Endothelial cell of umbilical vein (primary cell): ENCODE data around the gene ZSWIM2. TPM values are rescaled to one million over a fixed set of nuclear protein-coding genes. Genes with fewer than 3 reads are reported as not detected.

Source experiments
- BruUV-seq: library from RNA; stranded (reverse); fragments of 400-500 nt; replicated peaks from 2 replicates; lab custom pipeline; 2021; lab: Mats Ljungman, UMichigan
- CTCF ChIA-PET: fragments of 300-600, 350-600 bp; sonication (Branson Sonifier 250); formaldehyde crosslinking; loops from one replicate; lab custom pipeline; 2021; ENCODE audit warnings: antibody characterized with exemption, inconsistent platforms; lab: Charles Lee
- POLR2A ChIA-PET: fragments of 300-600, 350-600 bp; sonication (Branson Sonifier 250); formaldehyde crosslinking; loops from one replicate; lab custom pipeline; 2021; ENCODE audit warnings: antibody characterized with exemption, inconsistent platforms; lab: Charles Lee
- DNase-seq: peaks from one replicate; pipeline ENCODE4 v3.0.0-alpha.2; 2011; ENCODE audit warnings: low read depth, low spot score
- FAIRE-seq: peaks from 2 replicates; lab custom pipeline; 2011; peaks lifted over from hg19 to GRCh38; lab: Jason Lieb, UNC
- H2AFZ ChIP-seq: 2 replicates; pipeline ENCODE4 v1.6.0; 2012; ENCODE audit warnings: low read depth, low read length, control low read depth, inconsistent platforms
- H3K27ac ChIP-seq: 2 replicates; pipeline ENCODE4 v1.5.1; 2011; ENCODE audit warnings: low read depth, mild to moderate bottlenecking, control low read depth, low read length, moderate library complexity; ENCODE audit not compliant: insufficient read depth
- H3K27me3 ChIP-seq, 2 experiments: 2 replicates each; pipeline versions ENCODE4 v1.6.0 to v1.6.1; 2011; ENCODE audit warnings: low read length in 2 of 2, mixed read lengths in 1 of 2; ENCODE audit not compliant: control insufficient read depth in 2 of 2, insufficient read depth in 2 of 2
- H3K36me3 ChIP-seq, 2 experiments: 2 replicates in 1 of 2; 3 replicates in 1 of 2; pipeline ENCODE4 v1.5.1; 2011; ENCODE audit warnings: low read length in 2 of 2, mild to moderate bottlenecking in 1 of 2, moderate library complexity in 1 of 2; ENCODE audit not compliant: control insufficient read depth in 2 of 2, insufficient read depth in 2 of 2; ENCODE audit errors: extremely low read depth in 1 of 2
- H3K4me1 ChIP-seq: 3 replicates; pipeline ENCODE4 v1.5.1; 2011; ENCODE audit warnings: mild to moderate bottlenecking, low read length; ENCODE audit not compliant: control insufficient read depth, insufficient read depth; ENCODE audit errors: extremely low read depth
- H3K4me2 ChIP-seq: 2 replicates; pipeline ENCODE4 v1.6.1; 2011; ENCODE audit warnings: low read length, control low read depth, mixed read lengths; ENCODE audit not compliant: insufficient read depth
- H3K4me3 ChIP-seq, 3 experiments: fragments of 200-600 bp in 1 of 3; sonication (generic), shearing (Covaris generic) in 1 of 3; replicated peaks in 1 of 3; 2 replicates each; pipeline ENCODE4 v1.5.1; 2011 to 2016; ENCODE audit warnings: control low read depth in 3 of 3, low read length in 3 of 3, mild to moderate bottlenecking in 2 of 3, inconsistent platforms in 1 of 3, low read depth in 1 of 3, moderate library complexity in 1 of 3; ENCODE audit not compliant: insufficient read depth in 1 of 3
- H3K79me2 ChIP-seq: 2 replicates; pipeline ENCODE4 v1.6.0; 2012; ENCODE audit warnings: low read length, inconsistent platforms; ENCODE audit not compliant: control insufficient read depth, insufficient read depth
- H3K9ac ChIP-seq: replicated peaks from 2 replicates; pipeline ENCODE3; 2011; ENCODE audit warnings: low read length, control low read depth; ENCODE audit not compliant: insufficient read depth; ENCODE audit errors: extremely low read depth
- H3K9me1 ChIP-seq: replicated peaks from 3 replicates; pipeline ENCODE4 v1.6.0; 2011; ENCODE audit warnings: mild to moderate bottlenecking, low read length; ENCODE audit not compliant: control insufficient read depth, insufficient read depth; ENCODE audit errors: extremely low read depth
- H3K9me3 ChIP-seq: replicated peaks from 2 replicates; pipeline ENCODE4 v1.5.1; 2012; ENCODE audit warnings: low read length, inconsistent platforms; ENCODE audit not compliant: control insufficient read depth, insufficient read depth
- H4K20me1 ChIP-seq: replicated peaks from 2 replicates; pipeline ENCODE3; 2011; ENCODE audit warnings: mild to moderate bottlenecking, low read length; ENCODE audit not compliant: control insufficient read depth, insufficient read depth; ENCODE audit errors: extremely low read depth
- EZH2 ChIP-seq: IDR thresholded peaks from 2 replicates; pipeline ENCODE4 v1.6.1; 2012; ENCODE audit warnings: borderline replicate concordance, low read depth, mild to moderate bottlenecking, moderate library complexity, low read length, inconsistent platforms; ENCODE audit not compliant: severe bottlenecking
- FOS ChIP-seq: IDR thresholded peaks from 2 replicates; pipeline ENCODE4 v1.6.1; 2011; ENCODE audit warnings: mild to moderate bottlenecking, low read length, moderate library complexity, borderline replicate concordance; ENCODE audit not compliant: insufficient read depth
- GATA2 ChIP-seq: IDR thresholded peaks from 2 replicates; pipeline ENCODE4 v1.7.0; 2011; ENCODE audit warnings: low read depth, mild to moderate bottlenecking, moderate library complexity, mixed read lengths, low read length; ENCODE audit not compliant: insufficient read length, insufficient read depth
- JUN ChIP-seq: IDR thresholded peaks from 2 replicates; pipeline ENCODE4 v1.6.1; 2011; ENCODE audit warnings: borderline replicate concordance, low read depth; ENCODE audit not compliant: insufficient read length, insufficient read depth
- MYC ChIP-seq: IDR thresholded peaks from one replicate; pipeline ENCODE4 v1.6.1; 2011; ENCODE audit warnings: mild to moderate bottlenecking, low read depth, low read length
- POLR2A ChIP-seq: IDR thresholded peaks from 2 replicates; pipeline ENCODE4 v1.6.1; 2012; ENCODE audit warnings: low read depth, mild to moderate bottlenecking, control low read depth, low read length
- POLR2AphosphoS5 ChIP-seq: IDR thresholded peaks from 2 replicates; pipeline ENCODE4 v1.6.1; 2012; ENCODE audit warnings: low read depth, mild to moderate bottlenecking, control low read depth, low read length, moderate library complexity; ENCODE audit not compliant: insufficient read depth
- dilution Hi-C: fragments of 300-500 bp; cut with MboI; formaldehyde crosslinking; loops from one replicate; pipeline ENCODE4 v1.15.0; 2019; ENCODE audit warnings: low sequenced_read_pairs; ENCODE audit not compliant: extremely low pct_ligation_motif_present
- intact Hi-C: fragments of 100-400 bp; cut with micrococcal nuclease; formaldehyde crosslinking; loops from one replicate; pipeline ENCODE4 v1.10.0; 2022
- polyA plus RNA-seq, 4 experiments: library from polyadenylated mRNA; depleted of rRNA in 3 of 4; stranded (reverse) in 3 of 4; unstranded in 1 of 4; fragments of >200 nt; gene quantifications; 2 replicates each; pipeline versions ENCODE4 v1.2.1 to v1.2.3, GENCODE V29; 2011 to 2012; ENCODE audit warnings: missing spikeins in 1 of 4
- total RNA-seq: library from RNA; stranded (reverse); gene quantifications from 2 replicates; pipeline ENCODE4 v1.2.3, GENCODE V29; 2021
- TF ChIP-seq, protein P1 (sequence below): IDR thresholded peaks from 2 replicates; pipeline ENCODE4 v1.6.1; 2011; ENCODE audit not compliant: insufficient read depth, insufficient read length
- TF ChIP-seq, protein P2 (sequence below), 2 donors: IDR thresholded peaks; 1 replicate in 1 of 2; 2 replicates in 1 of 2; pipeline ENCODE4 v1.5.1; 2011; ENCODE audit warnings: low read length in 2 of 2, mild to moderate bottlenecking in 2 of 2, moderate library complexity in 2 of 2, control low read depth in 1 of 2, inconsistent platforms in 1 of 2, low read depth in 1 of 2; ENCODE audit not compliant: insufficient read depth in 1 of 2; ENCODE audit errors: extremely low read depth in 1 of 2

ZSWIM2 gene
- total and polyA plus RNA-seq, 2 donors (not counting 3 experiments of a cell fraction or from before 2014, with no cell fraction given): not detected

GRCh38 chr2:186822323-186822722, 26.6 kb downstream of the ZSWIM2 start:
- FAIRE-seq: no peak
- no peak overlapping the region for H3K4me3 ChIP-seq
- H3K4me2 ChIP-seq: no peak overlapping the region
- no peak overlapping the region for H3K27ac ChIP-seq
- no peaks in the 10 kb centered on the region for H3K4me1 ChIP-seq
- H3K79me2 ChIP-seq: no peaks in the 10 kb centered on the region
- no peaks in the 10 kb centered on the region for H3K36me3 ChIP-seq
- TF ChIP-seq GATA2: no peak
- TF ChIP-seq JUN: no peak
- TF ChIP-seq, protein P1, sequence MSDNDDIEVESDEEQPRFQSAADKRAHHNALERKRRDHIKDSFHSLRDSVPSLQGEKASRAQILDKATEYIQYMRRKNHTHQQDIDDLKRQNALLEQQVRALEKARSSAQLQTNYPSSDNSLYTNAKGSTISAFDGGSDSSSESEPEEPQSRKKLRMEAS: no peak
- no peak for TF ChIP-seq FOS
- TF ChIP-seq, protein P2, sequence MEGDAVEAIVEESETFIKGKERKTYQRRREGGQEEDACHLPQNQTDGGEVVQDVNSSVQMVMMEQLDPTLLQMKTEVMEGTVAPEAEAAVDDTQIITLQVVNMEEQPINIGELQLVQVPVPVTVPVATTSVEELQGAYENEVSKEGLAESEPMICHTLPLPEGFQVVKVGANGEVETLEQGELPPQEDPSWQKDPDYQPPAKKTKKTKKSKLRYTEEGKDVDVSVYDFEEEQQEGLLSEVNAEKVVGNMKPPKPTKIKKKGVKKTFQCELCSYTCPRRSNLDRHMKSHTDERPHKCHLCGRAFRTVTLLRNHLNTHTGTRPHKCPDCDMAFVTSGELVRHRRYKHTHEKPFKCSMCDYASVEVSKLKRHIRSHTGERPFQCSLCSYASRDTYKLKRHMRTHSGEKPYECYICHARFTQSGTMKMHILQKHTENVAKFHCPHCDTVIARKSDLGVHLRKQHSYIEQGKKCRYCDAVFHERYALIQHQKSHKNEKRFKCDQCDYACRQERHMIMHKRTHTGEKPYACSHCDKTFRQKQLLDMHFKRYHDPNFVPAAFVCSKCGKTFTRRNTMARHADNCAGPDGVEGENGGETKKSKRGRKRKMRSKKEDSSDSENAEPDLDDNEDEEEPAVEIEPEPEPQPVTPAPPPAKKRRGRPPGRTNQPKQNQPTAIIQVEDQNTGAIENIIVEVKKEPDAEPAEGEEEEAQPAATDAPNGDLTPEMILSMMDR (IDR thresholded peaks at IDR 0.05; ENCODE audit: extremely low read depth in 1 of 2, insufficient read depth in 1 of 2, low read depth in 1 of 2, low read length in 2 of 2): no peak
- no peak for TF ChIP-seq POLR2AphosphoS5
- no peak for TF ChIP-seq EZH2
- TF ChIP-seq POLR2A: no peak
- TF ChIP-seq MYC: no peak
- H3K9ac ChIP-seq: no peak overlapping the region
- H3K9me3 ChIP-seq: no peaks in the 10 kb centered on the region
- no peaks in the 10 kb centered on the region for H4K20me1 ChIP-seq
- H3K27me3 ChIP-seq: peaks cover 0 to 2% of the 10 kb centered on the region in 2 experiments
- H2AFZ ChIP-seq: no peak overlapping the region
- dilution Hi-C loops (no loop called here), intact Hi-C loops (no loop called here)
- DNase-seq: no peak
- BruUV-seq: no TSS peak
- no peaks in the 10 kb centered on the region for H3K9me1 ChIP-seq
- ChIA-PET POLR2A (no interaction called here), CTCF (no interaction called here)
